Measurements from ENCODE around the gene WDR3.

WDR3 gene

DNA sequence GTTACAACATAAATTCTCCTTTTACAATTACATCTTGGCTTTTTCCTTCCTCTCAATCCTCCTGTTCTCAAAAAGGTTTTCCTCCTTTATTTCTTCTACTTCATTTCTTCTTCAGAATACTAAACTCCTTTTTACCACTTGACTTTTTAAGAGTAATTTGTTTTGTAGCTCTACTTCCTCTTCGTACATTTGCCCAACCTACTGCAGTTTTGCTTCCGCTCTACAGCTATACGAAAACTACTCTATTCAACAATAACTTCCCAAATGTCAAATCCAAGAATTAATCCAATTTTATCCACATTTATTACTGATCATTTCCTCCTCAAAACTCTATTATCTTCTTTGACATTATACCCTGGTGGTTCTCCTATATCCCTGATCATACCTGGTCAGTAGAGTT, 3.6 kb upstream of the WDR3 start:
- TF ChIP-seq, protein P1, sequence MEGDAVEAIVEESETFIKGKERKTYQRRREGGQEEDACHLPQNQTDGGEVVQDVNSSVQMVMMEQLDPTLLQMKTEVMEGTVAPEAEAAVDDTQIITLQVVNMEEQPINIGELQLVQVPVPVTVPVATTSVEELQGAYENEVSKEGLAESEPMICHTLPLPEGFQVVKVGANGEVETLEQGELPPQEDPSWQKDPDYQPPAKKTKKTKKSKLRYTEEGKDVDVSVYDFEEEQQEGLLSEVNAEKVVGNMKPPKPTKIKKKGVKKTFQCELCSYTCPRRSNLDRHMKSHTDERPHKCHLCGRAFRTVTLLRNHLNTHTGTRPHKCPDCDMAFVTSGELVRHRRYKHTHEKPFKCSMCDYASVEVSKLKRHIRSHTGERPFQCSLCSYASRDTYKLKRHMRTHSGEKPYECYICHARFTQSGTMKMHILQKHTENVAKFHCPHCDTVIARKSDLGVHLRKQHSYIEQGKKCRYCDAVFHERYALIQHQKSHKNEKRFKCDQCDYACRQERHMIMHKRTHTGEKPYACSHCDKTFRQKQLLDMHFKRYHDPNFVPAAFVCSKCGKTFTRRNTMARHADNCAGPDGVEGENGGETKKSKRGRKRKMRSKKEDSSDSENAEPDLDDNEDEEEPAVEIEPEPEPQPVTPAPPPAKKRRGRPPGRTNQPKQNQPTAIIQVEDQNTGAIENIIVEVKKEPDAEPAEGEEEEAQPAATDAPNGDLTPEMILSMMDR (conservative IDR thresholded peaks at IDR 0.05) = no peak
- no peak overlapping the region for H3K27ac ChIP-seq

DNA sequence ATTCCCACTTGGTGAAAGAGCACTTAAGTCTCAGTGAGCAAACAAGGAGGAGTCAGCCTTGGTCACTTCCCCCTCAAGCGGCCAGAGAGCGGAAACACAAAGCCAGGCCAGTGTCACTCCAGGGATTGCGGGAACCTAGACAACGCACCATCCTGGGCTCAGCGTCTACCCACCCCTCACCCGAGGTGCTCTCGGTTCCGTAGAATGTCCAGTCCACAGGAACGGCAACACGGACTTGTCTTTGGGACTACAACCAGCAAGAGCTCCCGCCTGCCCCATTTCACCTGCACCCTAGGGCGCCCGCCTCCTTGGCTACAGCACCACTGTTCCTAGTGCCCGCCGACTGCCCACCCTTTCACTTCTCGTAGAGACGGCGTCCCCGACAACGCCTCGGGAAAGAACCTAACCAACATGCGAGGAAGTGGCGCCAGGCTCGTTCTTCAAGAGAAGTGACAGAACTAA, 627 bp upstream of the WDR3 start:
- TF ChIP-seq, protein P1 (conservative IDR thresholded peaks at IDR 0.05) = peak; percentile 18; the same call in 1 of the 2 replicates
- peak overlapping the region; percentile 75 for H3K27ac ChIP-seq

DNA sequence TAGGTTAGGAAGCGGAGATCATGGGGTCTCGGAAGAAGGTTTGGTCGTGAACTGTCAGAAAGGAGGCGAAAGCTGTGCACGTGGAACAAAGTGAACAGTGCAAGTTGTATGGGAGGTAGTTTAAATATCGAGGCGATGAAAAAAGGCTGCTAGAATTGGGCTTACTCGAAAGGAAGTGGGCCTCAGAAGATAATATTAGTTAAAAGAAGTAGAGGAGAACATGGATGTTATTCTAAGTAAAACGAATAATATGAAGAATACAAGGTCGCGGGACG, 571 bp downstream of the WDR3 start:
- TF ChIP-seq, protein P1 (conservative IDR thresholded peaks at IDR 0.05) = no peak
- peak overlapping the region; percentile 75 for H3K27ac ChIP-seq

DNA sequence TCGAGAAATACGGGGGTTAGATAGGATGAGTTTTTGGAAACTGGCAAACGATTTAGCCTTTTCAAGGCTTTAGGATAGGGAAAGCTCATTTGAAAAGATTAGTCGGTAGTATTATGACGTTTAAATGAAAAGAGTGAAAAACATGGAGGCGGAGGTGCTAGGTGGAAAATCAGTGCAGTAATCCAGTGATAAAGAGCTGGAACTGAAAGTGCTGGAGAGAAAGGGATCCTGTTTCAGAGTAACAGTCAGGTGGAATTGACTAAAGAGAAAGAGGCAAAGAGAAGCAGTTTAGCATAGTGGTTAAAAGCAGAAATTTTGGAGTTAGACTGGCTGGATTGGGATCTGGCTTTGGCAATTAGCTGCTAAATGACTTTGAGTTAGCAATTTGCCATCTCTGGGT, 945 bp downstream of the WDR3 start:
- TF ChIP-seq, protein P1 (conservative IDR thresholded peaks at IDR 0.05) = no peak
- peak overlapping the region; percentile 75 for H3K27ac ChIP-seq

DNA sequence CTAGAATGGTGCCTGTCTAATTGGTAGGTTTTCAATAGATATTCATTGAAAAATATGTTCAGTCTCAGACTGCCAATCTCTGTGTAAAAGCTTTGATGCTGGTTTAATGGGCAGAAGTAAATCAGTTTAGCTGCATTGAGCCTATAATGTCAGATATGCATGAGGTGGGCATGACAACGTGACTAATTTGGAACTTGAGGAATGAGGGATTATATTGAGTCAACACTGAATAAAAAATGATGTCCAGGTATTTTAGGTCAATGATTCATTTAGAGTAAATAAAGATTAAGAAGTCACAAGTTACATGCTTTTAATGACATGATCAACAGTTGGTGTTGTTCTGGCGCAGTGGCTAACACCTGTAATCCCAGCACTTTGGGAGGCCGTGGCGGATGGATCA, 3.0 kb downstream of the WDR3 start:
- H3K27ac ChIP-seq = no peak overlapping the region
- TF ChIP-seq, protein P1 (conservative IDR thresholded peaks at IDR 0.05) = no peak

DNA sequence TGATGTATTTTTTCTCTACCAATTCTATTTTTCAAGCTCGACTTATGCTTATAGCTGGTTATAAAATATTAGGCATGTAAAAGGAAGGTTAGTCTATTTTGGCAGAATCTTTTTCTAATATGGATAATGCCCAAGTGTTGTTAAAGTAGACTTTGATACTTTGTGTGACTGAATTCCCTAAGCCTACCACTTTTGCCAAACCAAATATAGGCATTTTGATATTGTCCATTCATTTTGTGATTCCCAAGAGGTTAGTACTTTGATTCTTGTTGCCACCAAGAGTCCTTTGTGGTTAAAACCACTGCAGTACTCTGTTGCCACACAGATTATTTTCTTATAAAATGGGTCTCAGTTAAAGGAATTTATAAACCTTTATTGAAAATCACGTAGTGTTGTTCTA, 4.2 kb downstream of the WDR3 start:
- TF ChIP-seq, protein P1 (conservative IDR thresholded peaks at IDR 0.05) = no peak
- H3K27ac ChIP-seq = no peak overlapping the region

DNA sequence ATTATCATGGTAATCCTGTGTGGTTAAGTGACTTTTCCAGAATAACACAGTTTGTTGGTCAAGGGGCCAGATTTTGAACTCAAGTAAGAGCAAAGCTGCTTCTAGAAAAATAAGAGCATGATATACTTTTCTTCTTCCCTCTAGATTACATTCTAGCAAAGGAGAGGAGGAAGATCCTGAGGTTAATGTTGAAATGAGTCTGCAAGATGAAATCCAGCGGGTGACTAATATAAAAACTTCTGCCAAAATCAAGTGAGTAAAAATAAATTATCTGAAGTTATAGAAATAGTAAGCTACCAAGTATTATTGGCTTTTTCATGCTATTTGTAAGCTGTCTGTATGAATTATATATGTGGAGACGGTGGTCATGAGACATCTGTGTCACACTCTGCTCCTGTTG, 12.8 kb downstream of the WDR3 start:
- TF ChIP-seq, protein P1 (conservative IDR thresholded peaks at IDR 0.05) = no peak
- no peak overlapping the region for H3K27ac ChIP-seq

DNA sequence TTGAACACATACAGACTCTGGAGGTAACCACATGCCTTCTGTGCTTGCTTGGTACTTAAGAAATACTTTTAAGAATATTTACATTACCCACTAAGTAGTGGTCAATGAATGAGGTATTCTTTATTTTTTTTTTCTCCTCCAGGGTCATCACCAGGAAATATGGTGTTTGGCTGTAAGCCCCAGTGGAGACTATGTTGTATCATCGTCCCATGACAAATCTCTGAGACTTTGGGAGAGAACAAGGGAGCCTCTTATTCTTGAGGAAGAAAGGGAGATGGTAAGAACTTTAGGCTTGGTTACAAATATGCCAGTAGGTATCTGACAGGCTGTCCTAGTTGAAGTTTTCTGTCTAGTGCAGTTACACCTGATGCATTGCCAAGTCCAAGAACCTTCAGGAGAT, 22.8 kb downstream of the WDR3 start:
- no peak overlapping the region for H3K27ac ChIP-seq

More for the DNA sequence above, 22.8 kb downstream of the WDR3 start:
- TF ChIP-seq, protein P1 (conservative IDR thresholded peaks at IDR 0.05) = no peak

Measured in VCaP (cell line).